Measurements from ENCODE around the gene SHE. TPM values are rescaled to one million over a fixed set of nuclear protein-coding genes. Genes with fewer than 3 reads are reported as not detected.

Gene SHE
- polyA plus RNA-seq, 1 experiment, result not detected

DNA sequence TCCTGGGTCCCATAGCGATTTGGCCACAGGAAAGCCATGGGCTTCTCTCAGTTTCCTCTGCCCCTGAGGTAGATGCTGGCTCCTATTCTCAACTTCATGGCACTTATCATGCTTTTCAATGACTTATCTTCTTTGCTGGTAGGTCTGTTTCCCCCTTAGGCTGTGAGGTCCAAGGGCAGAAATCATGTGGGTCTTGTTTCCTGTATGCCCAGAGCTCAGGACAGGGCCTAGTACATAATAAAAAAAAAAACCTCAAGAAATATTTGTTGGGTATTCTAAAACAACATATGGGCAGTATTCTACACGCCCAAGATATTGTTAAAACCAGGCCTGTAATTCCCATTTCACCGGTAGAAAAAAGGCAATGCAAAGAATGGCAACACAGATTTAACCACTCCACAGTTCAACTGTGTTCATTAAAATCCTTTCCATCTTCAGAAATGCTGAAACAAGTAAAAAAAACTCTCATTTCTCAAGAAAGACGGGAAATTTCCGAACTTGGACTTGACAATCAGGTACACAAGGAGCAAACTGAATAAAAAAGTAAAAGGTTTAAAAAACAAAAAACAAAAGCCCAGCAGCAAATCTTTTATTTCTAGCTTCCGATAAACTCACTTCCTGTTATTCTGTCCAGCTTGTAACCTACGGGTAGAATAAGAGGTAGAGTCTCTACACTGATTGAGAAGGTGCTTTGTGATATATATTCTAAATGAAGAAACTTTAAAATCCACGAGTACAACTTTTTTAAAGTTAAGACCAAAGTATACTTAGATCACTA is 6.5 kb downstream of the SHE start:
- POLR2A ChIA-PET, result no interaction called here
- Histone ChIP-seq H3K4me3 (ENCODE audit: low read depth, low read length) (no peak overlapping the region), H3K9me3 (ENCODE audit: control insufficient read depth, insufficient read depth, low read length) (no peaks in the 10 kb centered on the region), H3K27ac (ENCODE audit: low read depth, low read length) (no peak overlapping the region), H3K27me3 (ENCODE audit: control insufficient read depth, insufficient read depth, low read length) (peaks cover 69% of the 10 kb centered on the region)
- CTCF ChIA-PET, result interaction anchor here (0.9 to 2.1 kb wide), 3 partner anchors 16 to 171 kb away, joined by 3 to 10 read pairs (median 6); no protein-coding TSS in a partner anchor
- TF ChIP-seq, protein P1, sequence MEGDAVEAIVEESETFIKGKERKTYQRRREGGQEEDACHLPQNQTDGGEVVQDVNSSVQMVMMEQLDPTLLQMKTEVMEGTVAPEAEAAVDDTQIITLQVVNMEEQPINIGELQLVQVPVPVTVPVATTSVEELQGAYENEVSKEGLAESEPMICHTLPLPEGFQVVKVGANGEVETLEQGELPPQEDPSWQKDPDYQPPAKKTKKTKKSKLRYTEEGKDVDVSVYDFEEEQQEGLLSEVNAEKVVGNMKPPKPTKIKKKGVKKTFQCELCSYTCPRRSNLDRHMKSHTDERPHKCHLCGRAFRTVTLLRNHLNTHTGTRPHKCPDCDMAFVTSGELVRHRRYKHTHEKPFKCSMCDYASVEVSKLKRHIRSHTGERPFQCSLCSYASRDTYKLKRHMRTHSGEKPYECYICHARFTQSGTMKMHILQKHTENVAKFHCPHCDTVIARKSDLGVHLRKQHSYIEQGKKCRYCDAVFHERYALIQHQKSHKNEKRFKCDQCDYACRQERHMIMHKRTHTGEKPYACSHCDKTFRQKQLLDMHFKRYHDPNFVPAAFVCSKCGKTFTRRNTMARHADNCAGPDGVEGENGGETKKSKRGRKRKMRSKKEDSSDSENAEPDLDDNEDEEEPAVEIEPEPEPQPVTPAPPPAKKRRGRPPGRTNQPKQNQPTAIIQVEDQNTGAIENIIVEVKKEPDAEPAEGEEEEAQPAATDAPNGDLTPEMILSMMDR (IDR thresholded peaks at IDR 0.05; ENCODE audit: low read depth, low read length), result no peak
- no peak for DNase-seq (ENCODE audit: low read depth, low spot score)

DNA sequence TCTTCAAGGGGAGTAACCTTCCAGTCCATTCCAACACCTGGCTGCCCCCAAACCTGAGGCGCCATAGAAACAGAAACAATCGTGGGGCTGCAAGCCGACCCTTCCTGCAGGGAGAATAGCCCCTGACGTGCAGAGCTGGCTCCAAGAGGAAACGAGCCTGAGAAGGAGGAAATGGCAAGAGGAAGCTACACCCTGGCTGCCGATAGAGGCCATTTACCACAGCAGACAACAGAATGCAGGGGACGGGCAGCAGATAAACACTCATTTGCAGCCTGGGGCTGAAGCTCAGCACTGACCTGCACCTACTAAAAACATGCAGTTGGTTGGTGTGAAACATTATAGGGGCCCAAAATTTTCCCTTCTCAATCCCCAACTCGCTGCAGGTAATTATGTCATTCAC is 8.9 kb downstream of the SHE start:
- Histone ChIP-seq H3K27me3 (ENCODE audit: control insufficient read depth, insufficient read depth, low read length) (peaks cover 69% of the 10 kb centered on the region), H3K4me3 (ENCODE audit: low read depth, low read length) (no peak overlapping the region), H3K27ac (ENCODE audit: low read depth, low read length) (no peak overlapping the region), H3K9me3 (ENCODE audit: control insufficient read depth, insufficient read depth, low read length) (peaks cover 3% of the 10 kb centered on the region; the same call in 1 of the 2 replicates)
- ChIA-PET POLR2A (no interaction called here), CTCF (no interaction called here)
- TF ChIP-seq, protein P1 (IDR thresholded peaks at IDR 0.05; ENCODE audit: low read depth, low read length), result no peak
- DNase-seq (ENCODE audit: low read depth, low spot score), result no peak

DNA sequence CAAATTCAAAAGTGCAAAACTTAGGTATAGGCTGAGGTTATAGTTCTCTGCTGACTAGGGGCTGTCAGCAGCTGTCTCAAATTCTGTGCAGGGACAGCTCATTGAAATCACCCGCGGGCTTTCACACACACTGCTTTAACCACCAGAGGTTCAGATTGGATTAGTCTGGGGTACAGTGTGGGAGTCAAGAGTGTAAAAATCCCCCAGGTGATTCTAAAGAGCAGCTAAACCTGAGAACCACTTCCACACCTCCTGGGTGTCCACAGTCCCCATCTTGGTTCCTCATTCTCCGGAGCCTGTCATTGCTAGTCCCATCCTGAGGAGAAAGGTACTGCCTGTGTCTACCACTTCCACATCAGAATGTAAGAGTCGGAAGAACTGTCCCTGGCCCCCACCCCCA is 10.1 kb downstream of the SHE start:
- CTCF ChIA-PET, result interaction anchor here (0.7 kb wide), 1 partner anchor 55 kb away, joined by 4 read pairs; no protein-coding TSS in a partner anchor
- TF ChIP-seq, protein P1 (IDR thresholded peaks at IDR 0.05; ENCODE audit: low read depth, low read length), result no peak
- POLR2A ChIA-PET, result no interaction called here
- H3K9me3 ChIP-seq (ENCODE audit: control insufficient read depth, insufficient read depth, low read length), result peaks cover 3% of the 10 kb centered on the region; the same call in 1 of the 2 replicates
- no peak overlapping the region for H3K27ac ChIP-seq (ENCODE audit: low read depth, low read length)
- DNase-seq (ENCODE audit: low read depth, low spot score), result no peak
- no peak overlapping the region for H3K4me3 ChIP-seq (ENCODE audit: low read depth, low read length)
- peaks cover 76% of the 10 kb centered on the region for H3K27me3 ChIP-seq (ENCODE audit: control insufficient read depth, insufficient read depth, low read length)

DNA sequence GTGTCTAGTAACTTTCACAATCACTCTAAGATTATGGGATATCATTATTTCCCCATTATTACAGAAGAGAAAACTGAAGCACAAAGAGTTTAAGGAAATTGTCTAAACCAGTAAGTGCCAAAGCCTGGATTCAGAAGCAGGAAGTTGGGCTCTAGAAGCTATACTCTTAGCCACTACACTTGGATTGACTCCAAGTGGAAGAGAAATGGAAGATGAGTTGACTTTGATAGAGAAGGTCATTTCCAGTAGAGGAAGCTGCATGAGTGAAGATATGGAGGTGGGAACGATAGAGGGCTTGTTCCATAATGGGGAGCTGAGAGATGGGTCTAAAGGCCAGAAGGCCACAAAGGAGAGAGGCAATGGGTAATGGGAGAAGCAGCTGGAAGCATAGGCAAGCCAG is 11.9 kb downstream of the SHE start:
- ChIA-PET CTCF (interaction anchor here (0.5 to 2.1 kb wide), 3 partner anchors 11 to 652 kb away, joined by 3 to 6 read pairs (median 3); no protein-coding TSS in a partner anchor), POLR2A (no interaction called here)
- H3K9me3 ChIP-seq (ENCODE audit: control insufficient read depth, insufficient read depth, low read length), result peaks cover 3% of the 10 kb centered on the region; the same call in 1 of the 2 replicates
- TF ChIP-seq, protein P1 (IDR thresholded peaks at IDR 0.05; ENCODE audit: low read depth, low read length), result no peak
- no peak overlapping the region for H3K27ac ChIP-seq (ENCODE audit: low read depth, low read length)
- peaks cover 67% of the 10 kb centered on the region for H3K27me3 ChIP-seq (ENCODE audit: control insufficient read depth, insufficient read depth, low read length)
- no peak overlapping the region for H3K4me3 ChIP-seq (ENCODE audit: low read depth, low read length)
- DNase-seq (ENCODE audit: low read depth, low spot score), result no peak

DNA sequence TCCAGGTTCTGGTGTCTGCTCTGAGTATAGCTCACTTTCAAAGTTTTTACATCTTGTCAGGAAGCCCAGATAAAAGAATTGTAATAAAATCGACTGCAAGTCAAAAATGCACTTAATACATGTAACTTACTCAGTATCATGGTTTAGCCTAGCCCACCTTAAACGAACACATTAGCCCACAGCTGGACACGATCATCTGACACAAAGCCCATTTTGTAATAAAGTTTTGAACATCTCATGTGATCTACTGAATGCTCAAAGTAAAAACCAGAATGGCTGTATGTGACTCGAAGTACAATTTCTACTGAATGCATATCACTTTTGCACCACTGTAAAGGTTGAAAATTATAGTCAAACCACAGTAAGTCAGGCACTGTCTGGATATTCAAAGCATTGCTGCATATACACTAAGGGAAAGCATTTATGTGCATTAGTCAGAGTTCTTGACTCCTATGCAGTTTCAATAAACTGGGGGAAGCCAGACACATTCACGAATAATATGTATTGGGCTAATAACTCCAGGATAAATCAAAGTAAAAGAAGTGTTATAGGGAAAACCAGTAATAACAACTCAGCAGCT is 12.4 kb downstream of the SHE start:
- peaks cover 3% of the 10 kb centered on the region; the same call in 1 of the 2 replicates for H3K9me3 ChIP-seq (ENCODE audit: control insufficient read depth, insufficient read depth, low read length)
- no peak overlapping the region for H3K4me3 ChIP-seq (ENCODE audit: low read depth, low read length)
- ChIA-PET CTCF (interaction anchor here (0.6 to 2.1 kb wide), 6 partner anchors 10 to 653 kb away, joined by 3 to 7 read pairs (median 4); no protein-coding TSS in a partner anchor), POLR2A (interaction anchor here (0.6 kb wide), 1 partner anchor 136 kb away, joined by 4 read pairs; no protein-coding TSS in a partner anchor)
- no peak for DNase-seq (ENCODE audit: low read depth, low spot score)
- TF ChIP-seq, protein P1 (IDR thresholded peaks at IDR 0.05; ENCODE audit: low read depth, low read length), result no peak
- H3K27ac ChIP-seq (ENCODE audit: low read depth, low read length), result no peak overlapping the region
- H3K27me3 ChIP-seq (ENCODE audit: control insufficient read depth, insufficient read depth, low read length), result peaks cover 63% of the 10 kb centered on the region

All from AG04450 (cell line).